ENCODE data around the gene DGLUCY.
"Not testable (repeated sequence)": the region's sequence is repeated elsewhere in the genome, so short reads cannot be mapped to it uniquely, and the experiment has no call there.

The DGLUCY gene, protein sequence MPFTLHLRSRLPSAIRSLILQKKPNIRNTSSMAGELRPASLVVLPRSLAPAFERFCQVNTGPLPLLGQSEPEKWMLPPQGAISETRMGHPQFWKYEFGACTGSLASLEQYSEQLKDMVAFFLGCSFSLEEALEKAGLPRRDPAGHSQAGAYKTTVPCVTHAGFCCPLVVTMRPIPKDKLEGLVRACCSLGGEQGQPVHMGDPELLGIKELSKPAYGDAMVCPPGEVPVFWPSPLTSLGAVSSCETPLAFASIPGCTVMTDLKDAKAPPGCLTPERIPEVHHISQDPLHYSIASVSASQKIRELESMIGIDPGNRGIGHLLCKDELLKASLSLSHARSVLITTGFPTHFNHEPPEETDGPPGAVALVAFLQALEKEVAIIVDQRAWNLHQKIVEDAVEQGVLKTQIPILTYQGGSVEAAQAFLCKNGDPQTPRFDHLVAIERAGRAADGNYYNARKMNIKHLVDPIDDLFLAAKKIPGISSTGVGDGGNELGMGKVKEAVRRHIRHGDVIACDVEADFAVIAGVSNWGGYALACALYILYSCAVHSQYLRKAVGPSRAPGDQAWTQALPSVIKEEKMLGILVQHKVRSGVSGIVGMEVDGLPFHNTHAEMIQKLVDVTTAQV

DNA sequence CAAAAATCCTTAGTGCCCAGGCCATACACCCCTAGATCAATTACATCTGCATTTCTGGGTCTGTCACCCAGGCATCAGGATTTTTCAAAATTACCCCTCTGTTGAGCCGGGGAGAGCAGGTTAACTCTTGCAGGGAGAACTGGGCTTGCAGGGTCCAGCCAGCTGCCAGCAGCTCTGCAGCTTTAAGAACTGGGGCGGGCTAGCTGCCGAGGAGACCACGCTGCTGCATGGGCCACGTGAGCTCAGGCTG is at the start of gene DGLUCY:
Gene DGLUCY (plus strand): TSS at position 245 of the 250 bp plus-strand sequence. CDS start 46,222 bp downstream, outside the sequence.
- peak within 1 kb of the TSS; percentile 93 for H3K27ac Mint-ChIP-seq
- peak within 1 kb of the TSS; percentile 83 for H3K4me3 Mint-ChIP-seq
- H3K9me3 Mint-ChIP-seq = no peaks in the 10 kb centered on the region
- no peaks in the 10 kb centered on the region for H3K27me3 Mint-ChIP-seq
- CTCF ChIA-PET = interaction anchor here (0.9 to 3.6 kb wide), 9 partner anchors 25 to 354 kb away, joined by 3 to 32 read pairs (median 7); partner anchors contain the start of gene RPS6KA5
- DNase-seq = no peak
- H3K4me1 Mint-ChIP-seq = peaks cover 76% of the 10 kb centered on the region
- peaks cover 26% of the 10 kb centered on the region for H3K36me3 Mint-ChIP-seq

DNA sequence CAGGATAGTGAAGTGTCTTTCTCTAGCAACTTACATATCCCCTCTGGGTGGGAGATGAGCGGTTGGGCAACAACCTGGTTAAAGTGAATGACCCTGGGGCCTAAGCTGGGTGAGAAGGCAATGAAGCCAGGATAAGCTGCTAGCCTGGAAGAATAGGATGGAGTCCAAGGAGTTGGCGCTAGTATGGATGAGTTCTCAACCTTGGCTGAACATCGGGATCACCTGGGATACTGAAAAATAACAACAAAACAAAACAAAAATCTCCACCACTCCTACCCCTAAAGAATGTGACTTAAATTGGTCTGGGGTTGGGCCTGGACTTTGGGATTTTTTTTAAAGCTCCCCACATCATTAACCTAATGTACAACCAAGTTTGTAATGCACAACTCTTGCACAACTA is 48.6 kb upstream of the DGLUCY start:
- H3K4me3 Mint-ChIP-seq = no peak overlapping the region

DNA sequence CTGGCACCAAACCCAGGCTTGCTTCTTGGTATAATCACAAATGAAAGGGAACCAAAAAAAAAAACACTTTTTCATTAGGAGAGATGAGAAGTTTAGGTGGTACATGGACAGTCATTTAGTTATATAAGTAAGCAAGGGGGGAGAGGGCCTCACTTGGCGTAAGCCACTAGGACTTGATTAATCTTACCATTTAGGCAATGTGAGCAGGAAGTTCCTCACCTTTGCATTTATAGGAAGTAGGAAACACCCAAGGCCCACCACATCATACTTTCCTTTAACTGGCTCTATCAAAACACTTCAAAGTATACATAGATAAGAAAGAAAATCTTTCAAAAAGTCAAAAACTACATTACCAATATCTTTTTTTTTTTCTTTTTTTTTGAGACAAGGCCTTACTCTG is 46.7 kb upstream of the DGLUCY start:
- CTCF ChIA-PET = no interaction called here
- no peak overlapping the region for H3K4me3 Mint-ChIP-seq
- no peaks in the 10 kb centered on the region for H3K27me3 Mint-ChIP-seq
- H3K4me1 Mint-ChIP-seq = peaks cover 79% of the 10 kb centered on the region
- peak; percentile 57 for DNase-seq
- peaks cover 43% of the 10 kb centered on the region for H3K36me3 Mint-ChIP-seq
- peak overlapping the region; percentile 81 for H3K27ac Mint-ChIP-seq
- H3K9me3 Mint-ChIP-seq = peaks cover 9% of the 10 kb centered on the region

More for the DNA sequence above, 48.6 kb upstream of the DGLUCY start:
- CTCF ChIA-PET = interaction anchor here (1.5 to 2.7 kb wide), 2 partner anchors 49 to 162 kb away, joined by 4 to 20 read pairs; partner anchors contain the start of gene DGLUCY
- H3K36me3 Mint-ChIP-seq = peaks cover 37% of the 10 kb centered on the region
- H3K27me3 Mint-ChIP-seq = no peaks in the 10 kb centered on the region
- peaks cover 5% of the 10 kb centered on the region for H3K9me3 Mint-ChIP-seq
- DNase-seq = no peak
- peak overlapping the region; percentile 39 for H3K27ac Mint-ChIP-seq
- H3K4me1 Mint-ChIP-seq = peaks cover 71% of the 10 kb centered on the region

DNA sequence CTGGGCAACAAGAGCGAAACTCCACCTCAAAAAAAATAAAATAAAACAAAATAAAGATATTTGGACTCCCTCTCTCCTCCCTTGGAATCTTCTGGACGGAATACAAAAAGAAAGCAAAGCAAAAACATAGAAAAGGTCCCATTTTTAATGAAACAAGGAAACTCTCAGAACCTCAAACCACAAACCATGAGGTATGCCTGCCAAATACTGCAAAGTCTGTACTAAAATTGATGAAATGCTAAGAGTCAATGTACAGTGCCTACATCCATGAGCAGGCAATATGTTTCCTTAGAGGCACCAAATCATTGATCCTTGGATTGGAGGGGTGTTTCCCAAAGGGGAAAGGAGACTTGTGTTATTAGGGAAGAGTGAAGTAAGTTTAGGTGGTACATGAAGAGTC is 45.2 kb upstream of the DGLUCY start:
- Mint-ChIP-seq H3K9me3 (peaks cover 7% of the 10 kb centered on the region), H3K4me3 (peak overlapping the region; percentile 9), H3K27ac (peak overlapping the region; percentile 81), H3K4me1 (peaks cover 70% of the 10 kb centered on the region), H3K36me3 (peaks cover 38% of the 10 kb centered on the region), H3K27me3 (no peaks in the 10 kb centered on the region)
- CTCF ChIA-PET = no interaction called here
- no peak for DNase-seq

DNA sequence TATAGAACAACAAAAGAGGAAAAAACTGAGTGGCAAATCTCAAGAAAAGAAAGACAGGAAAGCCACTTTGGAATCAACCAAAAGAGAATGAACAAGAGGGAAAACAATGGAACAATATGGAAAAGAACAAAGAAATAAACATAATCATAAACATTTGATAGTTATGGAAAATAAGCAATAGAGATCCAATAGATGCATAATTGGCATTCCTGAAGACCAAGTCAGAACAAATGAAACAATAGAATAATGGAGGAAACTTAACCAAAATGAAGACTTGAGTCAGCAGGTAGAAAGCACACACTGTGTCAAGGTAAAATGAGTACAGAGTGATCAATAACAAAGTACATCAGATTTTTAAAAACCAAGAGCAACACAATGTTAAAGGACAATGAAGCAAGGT is 43.3 kb upstream of the DGLUCY start:
- no peak for DNase-seq
- peaks cover 61% of the 10 kb centered on the region for H3K4me1 Mint-ChIP-seq
- no peaks in the 10 kb centered on the region for H3K27me3 Mint-ChIP-seq
- CTCF ChIA-PET = no interaction called here
- H3K4me3 Mint-ChIP-seq = no peak overlapping the region
- H3K9me3 Mint-ChIP-seq = peaks cover 5% of the 10 kb centered on the region
- peaks cover 25% of the 10 kb centered on the region for H3K36me3 Mint-ChIP-seq
- no peak overlapping the region for H3K27ac Mint-ChIP-seq

DNA sequence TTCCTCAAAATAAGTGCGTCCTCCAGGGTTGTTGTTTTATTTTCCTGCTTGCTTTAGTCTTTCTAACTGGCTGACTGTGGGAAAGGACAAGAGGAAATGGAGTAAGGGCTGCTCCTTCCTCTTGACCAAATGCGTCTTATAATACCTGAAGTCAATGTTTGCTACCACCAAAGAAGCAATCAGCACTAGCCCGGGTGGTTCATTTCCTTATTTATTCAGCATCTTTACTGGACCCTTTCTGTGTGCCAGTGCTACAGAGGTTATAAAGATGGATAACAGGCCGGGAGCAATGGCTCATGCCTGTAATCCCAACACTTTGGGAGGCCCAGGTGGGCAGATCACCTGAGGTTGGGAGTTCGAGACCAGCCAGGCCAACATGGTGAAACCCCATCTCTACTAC is 38.3 kb upstream of the DGLUCY start:
- H3K9me3 Mint-ChIP-seq = peaks cover 2% of the 10 kb centered on the region
- no peak for DNase-seq
- CTCF ChIA-PET = no interaction called here
- H3K27me3 Mint-ChIP-seq = peaks cover 4% of the 10 kb centered on the region
- no peak overlapping the region for H3K4me3 Mint-ChIP-seq
- H3K4me1 Mint-ChIP-seq = peaks cover 63% of the 10 kb centered on the region
- H3K27ac Mint-ChIP-seq = no peak overlapping the region
- H3K36me3 Mint-ChIP-seq = peaks cover 10% of the 10 kb centered on the region

DNA sequence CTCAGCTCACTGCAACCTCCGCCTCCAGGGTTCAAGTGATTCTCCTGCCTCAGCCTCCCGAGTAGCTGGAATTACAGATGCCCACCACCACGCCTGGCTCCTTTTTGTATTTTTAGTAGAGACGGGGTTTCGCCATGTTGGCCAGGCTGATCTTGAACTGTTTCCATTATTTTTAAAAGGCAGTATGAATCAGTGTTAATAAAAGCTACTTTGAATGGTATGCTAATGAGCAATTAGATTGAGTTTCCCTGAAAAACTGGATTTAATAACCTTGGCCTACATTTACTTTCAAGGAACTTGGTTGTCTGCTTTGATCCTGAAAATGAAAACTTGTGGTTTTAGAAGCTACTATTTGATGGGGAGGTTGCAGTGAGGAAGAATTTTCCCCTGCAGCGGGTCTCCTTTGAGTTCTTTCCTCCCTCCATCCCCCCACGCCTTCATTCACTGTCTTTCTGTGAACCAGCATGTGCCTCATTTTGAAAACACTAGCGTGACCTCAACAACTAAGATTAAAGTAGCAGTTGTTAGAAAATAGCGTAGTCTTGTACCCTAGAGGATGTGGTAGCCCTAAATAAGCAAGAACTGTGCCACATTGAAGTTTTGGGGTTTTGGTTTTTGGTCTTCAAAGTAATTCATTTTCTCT is 35.7 kb upstream of the DGLUCY start:
- Mint-ChIP-seq H3K27ac (peak overlapping the region; percentile 87), H3K9me3 (no peaks in the 10 kb centered on the region), H3K27me3 (peaks cover 4% of the 10 kb centered on the region), H3K4me1 (peaks cover 69% of the 10 kb centered on the region), H3K4me3 (peak overlapping the region; percentile 26), H3K36me3 (peaks cover 11% of the 10 kb centered on the region)
- DNase-seq = peak; percentile 76
- CTCF ChIA-PET = interaction anchor here (0.7 to 1.3 kb wide), 7 partner anchors 29 to 99 kb away, joined by 3 to 6 read pairs (median 3); partner anchors contain the start of gene DGLUCY

DNA sequence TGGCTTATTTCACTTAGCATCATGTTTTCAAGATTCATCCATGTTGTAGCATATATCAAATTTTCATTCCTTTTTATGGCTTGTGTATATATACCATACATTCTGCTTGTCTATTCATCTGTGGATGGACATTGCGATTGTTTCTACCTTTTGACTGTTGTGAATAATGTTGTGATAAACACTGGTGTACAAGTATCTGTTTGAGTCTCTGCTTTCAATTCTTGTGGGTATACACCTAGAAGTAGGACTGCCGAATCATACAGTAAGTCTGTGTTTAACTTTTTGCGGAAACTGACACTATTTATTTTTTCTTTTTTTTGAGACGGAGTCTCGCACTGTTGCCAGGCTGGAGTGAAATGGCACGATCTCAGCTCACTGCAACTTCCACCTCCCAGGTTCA is 33.8 kb upstream of the DGLUCY start:
- CTCF ChIA-PET = interaction anchor here (0.9 kb wide), 1 partner anchor 19 kb away, joined by 3 read pairs; the partner anchor contains the start of gene RPS6KA5

DNA sequence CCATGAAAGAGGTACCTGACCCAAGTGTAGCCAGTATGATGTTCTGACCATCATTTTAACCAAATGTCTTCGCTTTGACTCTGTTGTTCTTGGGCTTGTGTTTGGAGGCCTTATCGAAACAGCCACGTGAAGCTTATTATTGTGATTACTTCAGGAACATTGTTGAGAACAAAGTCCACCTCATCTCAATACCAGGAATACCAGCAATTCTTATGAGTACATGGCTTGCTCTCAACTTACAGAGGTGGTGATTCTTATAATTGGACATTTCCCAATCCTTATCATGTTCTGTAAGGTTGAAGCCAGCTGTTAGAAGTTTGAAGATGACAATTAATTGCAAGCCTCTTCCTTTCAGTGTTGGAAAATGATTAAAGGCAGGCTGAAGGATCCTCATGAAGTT is 31.6 kb upstream of the DGLUCY start:
- Mint-ChIP-seq H3K27ac (no peak overlapping the region), H3K36me3 (peaks cover 14% of the 10 kb centered on the region), H3K4me1 (peaks cover 52% of the 10 kb centered on the region), H3K27me3 (peaks cover under 1% of the 10 kb centered on the region), H3K4me3 (no peak overlapping the region), H3K9me3 (no peaks in the 10 kb centered on the region)
- no peak for DNase-seq
- CTCF ChIA-PET = interaction anchor here (1.8 kb wide), 1 partner anchor 31 kb away, joined by 4 read pairs; the partner anchor contains the start of gene DGLUCY

More for the DNA sequence above, 33.8 kb upstream of the DGLUCY start:
- no peak for DNase-seq
- Mint-ChIP-seq H3K27ac (no peak overlapping the region), H3K4me3 (no peak overlapping the region), H3K4me1 (peaks cover 67% of the 10 kb centered on the region), H3K27me3 (peaks cover 4% of the 10 kb centered on the region), H3K9me3 (no peaks in the 10 kb centered on the region), H3K36me3 (peaks cover 15% of the 10 kb centered on the region)

DNA sequence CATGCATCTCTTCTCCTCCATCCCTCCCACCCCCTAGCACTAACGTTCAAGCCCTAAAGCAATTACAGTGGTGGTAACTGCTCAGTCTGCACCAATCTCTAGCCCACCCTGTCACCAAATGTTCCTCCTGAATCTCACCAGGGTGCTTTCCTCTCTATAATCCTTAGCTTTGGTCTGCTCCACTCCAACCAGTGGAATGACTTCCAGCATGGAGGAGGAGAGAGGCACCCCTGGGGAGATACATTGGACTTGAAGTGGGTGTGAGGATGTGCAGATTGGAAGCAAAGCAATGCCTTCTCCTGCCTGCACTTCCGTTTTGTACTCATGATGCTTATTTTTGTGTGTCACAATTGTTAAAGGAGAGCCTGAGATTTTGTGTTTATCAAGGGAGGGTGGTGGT is 29.4 kb upstream of the DGLUCY start:
- no peak overlapping the region for H3K4me3 Mint-ChIP-seq
- CTCF ChIA-PET = interaction anchor here (0.7 kb wide), 1 partner anchor 57 kb away, joined by 3 read pairs; no protein-coding TSS in a partner anchor
- peaks cover 5% of the 10 kb centered on the region for H3K27me3 Mint-ChIP-seq
- no peak for DNase-seq
- peaks cover 48% of the 10 kb centered on the region for H3K4me1 Mint-ChIP-seq
- H3K9me3 Mint-ChIP-seq = no peaks in the 10 kb centered on the region
- H3K27ac Mint-ChIP-seq = no peak overlapping the region
- peaks cover 19% of the 10 kb centered on the region for H3K36me3 Mint-ChIP-seq

DNA sequence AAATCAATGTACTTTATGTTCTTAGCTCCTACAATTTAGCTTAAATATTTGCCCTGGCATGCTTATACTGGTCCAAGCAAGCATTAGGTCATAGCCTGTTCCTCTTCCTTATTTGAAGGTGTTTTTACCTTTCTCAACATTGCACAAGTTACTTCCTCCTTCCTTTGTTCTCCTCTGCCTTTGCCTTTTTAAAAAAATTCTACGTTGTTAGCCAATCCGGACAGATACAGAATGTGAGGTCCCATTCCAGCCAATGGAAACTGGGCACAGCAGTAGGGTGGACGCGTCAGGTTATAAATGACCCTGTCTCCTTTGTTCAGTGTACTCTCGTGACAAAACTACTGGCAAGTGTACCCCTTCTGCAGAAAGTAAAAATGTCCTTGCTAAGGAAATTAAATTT is 26.4 kb upstream of the DGLUCY start:
- H3K4me1 Mint-ChIP-seq = peaks cover 30% of the 10 kb centered on the region
- CTCF ChIA-PET = interaction anchor here (0.5 to 2.1 kb wide), 2 partner anchors 11 to 28 kb away, joined by 3 to 4 read pairs; no protein-coding TSS in a partner anchor
- H3K36me3 Mint-ChIP-seq = peaks cover 13% of the 10 kb centered on the region
- H3K9me3 Mint-ChIP-seq, DNase-seq, H3K4me3 Mint-ChIP-seq, H3K27ac Mint-ChIP-seq: not testable (repeated sequence)
- peaks cover 20% of the 10 kb centered on the region for H3K27me3 Mint-ChIP-seq

DNA sequence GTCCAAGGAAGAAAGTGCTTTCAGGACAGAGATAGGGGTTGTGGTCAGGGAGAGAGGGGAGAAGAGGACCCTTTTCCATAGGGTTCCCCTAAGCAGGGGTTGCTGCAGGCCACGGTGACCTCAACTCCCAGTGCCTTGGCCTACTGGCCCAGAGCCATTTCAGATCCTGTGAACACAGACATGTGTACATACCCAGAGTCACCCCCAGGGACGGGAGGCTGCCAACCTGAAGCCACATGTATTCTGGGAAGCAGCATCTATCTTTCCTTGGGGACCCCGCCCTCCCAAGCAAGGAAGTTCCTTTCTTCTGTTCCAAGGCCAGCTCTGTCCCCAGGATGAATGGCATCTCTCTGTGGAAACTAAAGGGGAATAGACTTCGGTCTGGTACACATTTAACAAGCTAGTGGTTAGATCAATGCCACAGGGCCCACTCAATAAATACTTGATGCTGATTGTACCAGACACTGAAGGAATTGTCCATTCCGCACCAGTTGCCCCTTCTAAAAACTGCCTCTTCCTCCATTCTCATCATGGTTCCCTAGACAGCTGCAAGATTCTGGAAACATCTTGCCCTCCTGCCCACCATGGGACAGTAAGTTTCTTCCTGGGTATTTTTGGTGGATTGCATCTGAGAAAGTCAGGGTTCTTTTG is 25.2 kb upstream of the DGLUCY start:
- no peak overlapping the region for H3K27ac Mint-ChIP-seq
- peaks cover 11% of the 10 kb centered on the region for H3K36me3 Mint-ChIP-seq
- peaks cover 28% of the 10 kb centered on the region for H3K4me1 Mint-ChIP-seq
- no peak overlapping the region for H3K4me3 Mint-ChIP-seq
- H3K9me3 Mint-ChIP-seq = no peaks in the 10 kb centered on the region
- no peak for DNase-seq
- peaks cover 20% of the 10 kb centered on the region for H3K27me3 Mint-ChIP-seq
- CTCF ChIA-PET = interaction anchor here (1.8 to 2.1 kb wide), 2 partner anchors 10 to 26 kb away, joined by 3 to 4 read pairs; no protein-coding TSS in a partner anchor

DNA sequence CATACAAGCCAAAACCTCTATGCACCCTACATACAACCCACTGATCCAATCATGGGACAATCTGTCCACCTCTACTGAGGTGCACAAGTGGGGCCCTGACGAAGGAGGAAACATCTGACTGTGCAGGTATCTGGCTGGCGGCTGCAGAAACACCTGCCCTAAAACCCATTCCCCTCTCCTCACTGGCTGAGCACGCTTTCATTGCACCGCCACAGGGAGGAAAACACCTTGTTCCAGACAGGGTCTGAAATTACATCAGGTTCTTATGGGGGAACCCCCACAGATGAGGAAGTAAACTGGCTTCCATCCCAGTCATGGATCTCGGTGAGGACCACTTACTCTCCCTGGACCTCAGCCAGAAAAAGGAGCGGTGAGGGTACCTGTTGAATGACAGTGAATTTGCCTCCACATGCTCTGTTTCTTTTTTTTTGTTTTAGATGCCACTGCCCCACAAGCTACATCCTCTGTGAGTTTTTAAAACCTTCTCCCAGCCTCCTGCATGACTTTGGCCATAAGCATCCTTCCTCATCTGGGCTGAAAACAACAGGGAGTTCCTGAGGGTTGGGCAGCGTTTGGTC is 23.8 kb upstream of the DGLUCY start:
- Mint-ChIP-seq H3K9me3 (no peaks in the 10 kb centered on the region), H3K27ac (no peak overlapping the region), H3K4me1 (peaks cover 26% of the 10 kb centered on the region), H3K36me3 (peaks cover 8% of the 10 kb centered on the region), H3K27me3 (peaks cover 25% of the 10 kb centered on the region), H3K4me3 (no peak overlapping the region)
- no peak for DNase-seq
- CTCF ChIA-PET = no interaction called here
